ENCODE results near the gene CPAMD8. TPM values are rescaled to one million over a fixed set of nuclear protein-coding genes. Genes with fewer than 3 reads are reported as not detected.

The CPAMD8 gene
- total RNA-seq, 4 donors from 2014 or later, result 13.9 to 116 (median 24.2) TPM

- WGBS, 2 donors, result 93 to 94% methylated on average over 20 of the region's 20 CpGs
Measured at GRCh38 chr19:16860118-16860517, 166.5 kb downstream of the CPAMD8 start.

GRCh38 chr19:16859626-16860025 is 167.0 kb downstream of the CPAMD8 start:
- no peak overlapping the region for H3K27ac ChIP-seq
- whole genome bisulfite sequencing, 2 donors, result 94 to 100% methylated on average over 7 of the region's 7 CpGs
- peaks cover 26% of the 10 kb centered on the region in 2 donors for H3K36me3 ChIP-seq
- no peaks in the 10 kb centered on the region for H3K27me3 ChIP-seq
- TF ChIP-seq, protein P1, sequence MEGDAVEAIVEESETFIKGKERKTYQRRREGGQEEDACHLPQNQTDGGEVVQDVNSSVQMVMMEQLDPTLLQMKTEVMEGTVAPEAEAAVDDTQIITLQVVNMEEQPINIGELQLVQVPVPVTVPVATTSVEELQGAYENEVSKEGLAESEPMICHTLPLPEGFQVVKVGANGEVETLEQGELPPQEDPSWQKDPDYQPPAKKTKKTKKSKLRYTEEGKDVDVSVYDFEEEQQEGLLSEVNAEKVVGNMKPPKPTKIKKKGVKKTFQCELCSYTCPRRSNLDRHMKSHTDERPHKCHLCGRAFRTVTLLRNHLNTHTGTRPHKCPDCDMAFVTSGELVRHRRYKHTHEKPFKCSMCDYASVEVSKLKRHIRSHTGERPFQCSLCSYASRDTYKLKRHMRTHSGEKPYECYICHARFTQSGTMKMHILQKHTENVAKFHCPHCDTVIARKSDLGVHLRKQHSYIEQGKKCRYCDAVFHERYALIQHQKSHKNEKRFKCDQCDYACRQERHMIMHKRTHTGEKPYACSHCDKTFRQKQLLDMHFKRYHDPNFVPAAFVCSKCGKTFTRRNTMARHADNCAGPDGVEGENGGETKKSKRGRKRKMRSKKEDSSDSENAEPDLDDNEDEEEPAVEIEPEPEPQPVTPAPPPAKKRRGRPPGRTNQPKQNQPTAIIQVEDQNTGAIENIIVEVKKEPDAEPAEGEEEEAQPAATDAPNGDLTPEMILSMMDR (IDR thresholded peaks at IDR 0.05), result no peak
- TF ChIP-seq POLR2A (IDR thresholded peaks at IDR 0.05), result no peak
- intact Hi-C loops (cut with DNase I), result no loop called here
- no peaks in the 10 kb centered on the region for H3K9me3 ChIP-seq
- no peak overlapping the region for H3K4me3 ChIP-seq (replicated peaks in 1 of 3)
- DNase-seq, result no peak
- no peaks in the 10 kb centered on the region for H3K4me1 ChIP-seq

More at GRCh38 chr19:16860118-16860517, 166.5 kb downstream of the CPAMD8 start:
- intact Hi-C loops (cut with DNase I), result no loop called here
- TF ChIP-seq, protein P1 (IDR thresholded peaks at IDR 0.05), result no peak
- TF ChIP-seq POLR2A (IDR thresholded peaks at IDR 0.05), result no peak
- no peak for DNase-seq
- H3K27ac ChIP-seq, result no peak overlapping the region
- no peaks in the 10 kb centered on the region for H3K9me3 ChIP-seq
- H3K4me1 ChIP-seq, result no peaks in the 10 kb centered on the region
- H3K4me3 ChIP-seq (replicated peaks in 1 of 3), result no peak overlapping the region
- H3K27me3 ChIP-seq, result no peaks in the 10 kb centered on the region
- H3K36me3 ChIP-seq, result peaks cover 31% of the 10 kb centered on the region in 2 donors

- Histone ChIP-seq H3K27me3 (no peaks in the 10 kb centered on the region), H3K27ac (no peak overlapping the region), H3K4me1 (no peaks in the 10 kb centered on the region), H3K4me3 (replicated peaks in 1 of 3) (no peak overlapping the region), H3K9me3 (no peaks in the 10 kb centered on the region), H3K36me3 (peaks cover 30 to 38% of the 10 kb centered on the region in 2 donors)
- TF ChIP-seq, protein P1 (IDR thresholded peaks at IDR 0.05), result no peak
- no peak for TF ChIP-seq POLR2A (IDR thresholded peaks at IDR 0.05)
- no peak for DNase-seq
- 91 to 92% methylated on average over 9 of the region's 9 CpGs for WGBS, 2 donors
- intact Hi-C loops (cut with DNase I), result no loop called here
Measured at GRCh38 chr19:16856091-16856490, 170.5 kb downstream of the CPAMD8 start.

DNA sequence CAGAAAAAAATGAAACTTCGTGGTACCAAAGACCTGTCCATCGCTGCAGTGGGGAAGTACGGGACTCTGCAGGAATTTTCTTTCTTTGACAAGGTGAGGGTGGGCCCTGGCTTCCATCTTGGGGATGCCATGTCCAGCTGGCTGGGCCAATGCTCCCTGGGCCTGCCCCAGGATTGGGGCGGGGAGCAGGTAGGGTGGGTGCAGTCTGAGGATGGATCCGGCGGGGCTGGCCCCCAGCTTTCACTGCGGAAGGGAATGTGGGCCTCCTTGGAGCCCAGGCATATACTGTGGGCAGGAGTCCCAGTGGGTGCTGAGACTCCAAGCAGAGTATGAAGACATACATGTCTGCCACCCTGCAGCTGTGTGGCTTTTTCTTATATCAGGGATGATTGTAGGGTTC is 173.5 kb downstream of the CPAMD8 start:
- Histone ChIP-seq H3K27me3 (no peaks in the 10 kb centered on the region), H3K4me3 (replicated peaks in 1 of 3) (no peak overlapping the region), H3K36me3 (peaks cover 40 to 60% of the 10 kb centered on the region in 2 donors), H3K27ac (no peak overlapping the region), H3K9me3 (no peaks in the 10 kb centered on the region), H3K4me1 (no peaks in the 10 kb centered on the region)
- DNase-seq, result no peak
- intact Hi-C loops (cut with DNase I), result no loop called here
- no peak for TF ChIP-seq POLR2A (IDR thresholded peaks at IDR 0.05)
- TF ChIP-seq, protein P1 (IDR thresholded peaks at IDR 0.05), result no peak
- 88 to 100% methylated on average over 5 to 7 of the region's 7 CpGs for WGBS, 2 donors

- no peak overlapping the region for H3K27ac ChIP-seq
- H3K27me3 ChIP-seq, result no peaks in the 10 kb centered on the region
- no peak for DNase-seq
- no peak overlapping the region for H3K4me3 ChIP-seq (replicated peaks in 1 of 3)
- H3K4me1 ChIP-seq, result no peaks in the 10 kb centered on the region
- 94 to 98% methylated on average over 26 to 33 of the region's 33 CpGs for WGBS, 2 donors
- H3K9me3 ChIP-seq, result no peaks in the 10 kb centered on the region
- intact Hi-C loops (cut with DNase I), result no loop called here
- H3K36me3 ChIP-seq, result peaks cover 53 to 79% of the 10 kb centered on the region in 2 donors
- no peak for TF ChIP-seq POLR2A (IDR thresholded peaks at IDR 0.05)
- TF ChIP-seq, protein P1 (IDR thresholded peaks at IDR 0.05), result no peak
Measured at GRCh38 chr19:16851031-16851712, 175.4 kb downstream of the CPAMD8 start.
